KMS-11 (cell line): ENCODE measurements around the gene PLEKHA1.
A peak's percentile ranks its signal among the peaks of the same experiment; 100 is the strongest.

Experiments used
- H2AFZ ChIP-seq: fragments of 200-600 bp; sonication (generic); 2 replicates; pipeline ENCODE4 v1.6.1; 2016; ENCODE audit warnings: antibody characterized with exemption, mixed run types, low read depth
- H3K27ac ChIP-seq: fragments of 200-600 bp; sonication (generic); 2 replicates; pipeline ENCODE4 v1.6.1; 2016; ENCODE audit warnings: mild to moderate bottlenecking, mixed run types
- H3K27me3 ChIP-seq: fragments of 200-600 bp; sonication (generic); 2 replicates; pipeline ENCODE4 v1.6.1; 2017; ENCODE audit warnings: mild to moderate bottlenecking, low read depth, mixed run types, moderate library complexity; ENCODE audit not compliant: insufficient read depth
- H3K36me3 ChIP-seq: fragments of 200-600 bp; sonication (generic); 2 replicates; pipeline ENCODE4 v1.6.1; 2017; ENCODE audit warnings: mild to moderate bottlenecking, mixed run types; ENCODE audit not compliant: insufficient read depth
- H3K4me1 ChIP-seq: fragments of 200-600 bp; sonication (generic); 2 replicates; pipeline ENCODE4 v1.6.1; 2016; ENCODE audit warnings: mild to moderate bottlenecking, low read depth, mixed run types; ENCODE audit not compliant: poor library complexity, severe bottlenecking
- H3K4me2 ChIP-seq: fragments of 200-600 bp; sonication (generic); 2 replicates; pipeline ENCODE4 v1.7.0; 2016; ENCODE audit warnings: mild to moderate bottlenecking, mixed run types
- H3K4me3 ChIP-seq: fragments of 200-600 bp; sonication (generic); IDR thresholded peaks from 2 replicates; pipeline ENCODE4 v1.6.1; 2017; ENCODE audit warnings: low read depth, low read length, mixed read lengths; ENCODE audit not compliant: insufficient read depth
- H3K79me2 ChIP-seq: fragments of 200-600 bp; sonication (generic); 2 replicates; pipeline ENCODE4 v1.6.1; 2016; ENCODE audit warnings: low read depth, mixed run types; ENCODE audit not compliant: insufficient read depth
- H3K9ac ChIP-seq: fragments of 200-600 bp; sonication (generic); 2 replicates; pipeline ENCODE4 v1.6.1; 2016; ENCODE audit warnings: mild to moderate bottlenecking, mixed run types
- H4K20me1 ChIP-seq: fragments of 200-600 bp; sonication (generic); 2 replicates; pipeline ENCODE4 v1.6.1; 2016; ENCODE audit warnings: mild to moderate bottlenecking, mixed run types; ENCODE audit not compliant: insufficient read depth
- TF ChIP-seq, protein P1 (sequence below): fragments of 200-600 bp; sonication (generic); conservative IDR thresholded peaks from 2 replicates; pipeline ENCODE4 v1.6.1; 2017; ENCODE audit warnings: low read depth, mild to moderate bottlenecking, antibody characterized with exemption, low read length, moderate library complexity, mixed read lengths

Gene PLEKHA1

GRCh38 chr10:122338609-122339441 lies 35.7 kb upstream of the PLEKHA1 start:
- no peak overlapping the region for H3K27ac ChIP-seq
- no peaks in the 10 kb centered on the region for H4K20me1 ChIP-seq
- no peak overlapping the region for H3K4me3 ChIP-seq
- no peak overlapping the region for H3K9ac ChIP-seq
- no peak overlapping the region for H3K4me2 ChIP-seq
- H3K36me3 ChIP-seq = no peaks in the 10 kb centered on the region
- no peaks in the 10 kb centered on the region for H3K79me2 ChIP-seq
- no peak overlapping the region for H2AFZ ChIP-seq
- TF ChIP-seq, protein P1, sequence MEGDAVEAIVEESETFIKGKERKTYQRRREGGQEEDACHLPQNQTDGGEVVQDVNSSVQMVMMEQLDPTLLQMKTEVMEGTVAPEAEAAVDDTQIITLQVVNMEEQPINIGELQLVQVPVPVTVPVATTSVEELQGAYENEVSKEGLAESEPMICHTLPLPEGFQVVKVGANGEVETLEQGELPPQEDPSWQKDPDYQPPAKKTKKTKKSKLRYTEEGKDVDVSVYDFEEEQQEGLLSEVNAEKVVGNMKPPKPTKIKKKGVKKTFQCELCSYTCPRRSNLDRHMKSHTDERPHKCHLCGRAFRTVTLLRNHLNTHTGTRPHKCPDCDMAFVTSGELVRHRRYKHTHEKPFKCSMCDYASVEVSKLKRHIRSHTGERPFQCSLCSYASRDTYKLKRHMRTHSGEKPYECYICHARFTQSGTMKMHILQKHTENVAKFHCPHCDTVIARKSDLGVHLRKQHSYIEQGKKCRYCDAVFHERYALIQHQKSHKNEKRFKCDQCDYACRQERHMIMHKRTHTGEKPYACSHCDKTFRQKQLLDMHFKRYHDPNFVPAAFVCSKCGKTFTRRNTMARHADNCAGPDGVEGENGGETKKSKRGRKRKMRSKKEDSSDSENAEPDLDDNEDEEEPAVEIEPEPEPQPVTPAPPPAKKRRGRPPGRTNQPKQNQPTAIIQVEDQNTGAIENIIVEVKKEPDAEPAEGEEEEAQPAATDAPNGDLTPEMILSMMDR = no peak
- H3K4me1 ChIP-seq = no peaks in the 10 kb centered on the region
- H3K27me3 ChIP-seq = no peaks in the 10 kb centered on the region

DNA sequence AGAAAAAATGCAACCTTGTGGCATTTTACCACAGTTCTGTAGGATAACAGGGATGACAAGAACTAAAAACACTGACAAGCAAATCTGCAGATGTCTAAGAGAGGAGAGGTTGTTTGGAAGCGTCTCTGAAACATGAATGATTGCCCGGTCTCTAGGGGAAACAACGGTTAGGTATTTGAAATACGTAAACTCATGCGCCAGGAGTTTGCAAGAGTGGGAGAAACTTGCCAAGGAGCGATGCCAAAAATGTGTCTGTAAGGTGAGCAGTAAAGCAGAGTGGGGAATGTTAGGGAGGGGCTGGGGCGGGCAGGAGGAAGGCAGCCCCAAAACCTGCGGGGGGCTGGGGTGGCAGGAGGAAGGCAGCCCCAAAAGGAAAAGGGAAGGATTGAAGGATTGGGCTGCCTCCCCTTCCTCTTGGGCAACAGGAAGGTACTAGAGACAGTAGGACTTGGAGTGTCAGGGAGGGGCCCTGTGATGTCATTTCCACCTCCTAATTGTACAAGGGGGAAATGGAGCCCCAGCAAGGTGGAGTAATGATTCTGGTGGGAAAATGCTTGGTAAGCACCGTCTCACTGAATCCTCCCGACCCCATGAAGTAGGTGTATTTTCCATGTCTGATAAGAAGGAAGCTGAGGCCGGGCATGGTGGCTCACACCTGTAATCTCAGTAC lies 33.2 kb upstream of the PLEKHA1 start:
- H3K4me2 ChIP-seq = no peak overlapping the region
- H3K36me3 ChIP-seq = no peaks in the 10 kb centered on the region
- TF ChIP-seq, protein P1 = no peak
- H3K79me2 ChIP-seq = no peaks in the 10 kb centered on the region
- H3K27me3 ChIP-seq = no peaks in the 10 kb centered on the region
- no peaks in the 10 kb centered on the region for H4K20me1 ChIP-seq
- no peak overlapping the region for H3K4me3 ChIP-seq
- no peaks in the 10 kb centered on the region for H3K4me1 ChIP-seq
- H3K9ac ChIP-seq = no peak overlapping the region
- H2AFZ ChIP-seq = no peak overlapping the region
- H3K27ac ChIP-seq = no peak overlapping the region

DNA sequence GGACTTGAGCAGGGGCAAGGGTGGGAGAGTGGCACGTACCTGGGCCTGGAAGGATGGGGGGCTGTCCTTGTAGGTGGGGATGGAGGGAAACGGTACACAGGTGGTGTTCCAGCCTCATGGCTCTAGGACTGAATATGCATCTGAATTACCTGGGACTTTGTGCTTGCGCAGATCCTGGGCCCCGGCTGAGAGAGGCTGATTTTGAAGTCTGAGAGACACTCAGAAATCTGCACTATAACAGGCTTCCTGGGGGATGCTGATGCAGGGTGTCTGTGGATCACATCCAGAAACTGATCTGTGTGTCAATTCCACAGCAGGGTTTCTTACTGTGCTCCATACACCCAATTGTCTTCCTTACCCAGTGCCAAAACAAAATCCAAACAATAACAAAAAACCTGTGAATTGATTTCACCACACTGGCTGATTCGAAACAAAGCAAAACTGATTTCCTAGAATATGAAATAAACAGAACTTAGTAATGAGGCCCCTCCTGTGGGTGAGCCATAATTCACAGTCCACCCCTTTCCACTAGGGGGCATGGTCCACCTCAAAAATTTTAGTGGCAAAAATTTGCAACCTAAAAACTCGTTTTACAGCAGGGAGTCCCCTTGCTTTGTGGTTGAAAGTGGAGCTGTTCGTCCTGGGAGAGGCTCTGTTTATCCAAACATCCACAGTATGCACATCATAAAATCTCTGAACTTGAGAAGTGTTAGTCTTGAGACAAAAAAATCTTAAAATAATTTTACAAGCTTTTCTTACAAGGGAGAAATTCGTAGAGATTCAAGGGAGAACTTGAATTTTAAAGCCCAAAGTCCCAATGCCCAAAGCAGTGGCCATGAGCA lies 32.0 kb upstream of the PLEKHA1 start:
- Histone ChIP-seq H4K20me1 (no peaks in the 10 kb centered on the region), H3K36me3 (no peaks in the 10 kb centered on the region), H3K27ac (no peak overlapping the region), H2AFZ (no peak overlapping the region), H3K4me3 (no peak overlapping the region), H3K27me3 (no peaks in the 10 kb centered on the region), H3K4me2 (no peak overlapping the region), H3K79me2 (no peaks in the 10 kb centered on the region), H3K4me1 (no peaks in the 10 kb centered on the region), H3K9ac (no peak overlapping the region)
- TF ChIP-seq, protein P1 = peak; percentile 77

DNA sequence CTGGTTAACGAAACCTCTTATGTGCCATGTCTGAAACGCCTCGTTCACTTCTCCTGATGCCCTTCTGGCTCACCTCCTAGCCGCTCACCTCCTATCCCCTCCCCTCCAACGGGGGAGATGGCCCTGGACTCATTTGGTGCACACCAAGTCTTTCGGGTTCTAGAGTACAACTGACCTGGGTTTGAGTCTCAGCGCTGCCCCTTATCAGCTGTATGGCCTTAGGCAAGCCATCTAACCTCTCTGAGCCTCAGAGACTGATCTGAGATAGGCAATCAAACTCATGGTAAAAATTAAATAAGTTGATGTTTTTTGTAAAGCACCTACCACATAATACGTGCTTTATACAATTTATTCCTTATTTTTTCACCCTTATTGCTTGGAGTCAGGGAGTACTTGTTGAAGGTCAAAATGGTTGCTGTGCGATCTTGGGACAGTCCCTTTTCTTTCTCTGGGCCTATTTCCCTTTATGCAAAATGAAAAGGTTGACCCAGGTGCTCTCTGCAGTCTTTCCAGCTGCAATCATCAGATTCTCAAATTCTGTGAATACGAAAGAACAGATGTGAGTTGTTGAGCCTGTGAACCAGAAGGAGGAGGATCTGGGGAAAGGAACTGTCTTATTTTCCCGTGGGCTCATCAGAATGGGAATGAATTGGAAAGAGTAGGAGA lies 31.2 kb upstream of the PLEKHA1 start:
- H3K27me3 ChIP-seq = no peaks in the 10 kb centered on the region
- H4K20me1 ChIP-seq = no peaks in the 10 kb centered on the region
- no peaks in the 10 kb centered on the region for H3K36me3 ChIP-seq
- no peak overlapping the region for H3K9ac ChIP-seq
- no peak overlapping the region for H3K4me2 ChIP-seq
- TF ChIP-seq, protein P1 = no peak
- no peak overlapping the region for H3K4me3 ChIP-seq
- H3K4me1 ChIP-seq = no peaks in the 10 kb centered on the region
- no peaks in the 10 kb centered on the region for H3K79me2 ChIP-seq
- no peak overlapping the region for H3K27ac ChIP-seq
- H2AFZ ChIP-seq = no peak overlapping the region
